HepG2 (cell line): Measurements from ENCODE around the gene SOAT2. TPM values are rescaled to one million over a fixed set of nuclear protein-coding genes. Genes with fewer than 3 reads are reported as not detected.

Experiments
- AFF4 ChIP-seq: sonication (generic); formaldehyde crosslinking; IDR thresholded peaks from 2 replicates; pipeline ENCODE4 v1.4.0; 2020; ENCODE audit warnings: missing genetic modification reagents
- GATAD2A ChIP-seq: IDR thresholded peaks from 2 replicates; pipeline ENCODE4 v1.6.1; 2016
- HCFC1 ChIP-seq: fragments of 150-350 bp; IDR thresholded peaks from 2 replicates; pipeline ENCODE4 v1.6.1; 2014; ENCODE audit warnings: low read depth, low read length
- MAFF ChIP-seq: IDR thresholded peaks from 2 replicates; pipeline ENCODE4 v1.6.1; 2011; ENCODE audit warnings: low read depth, low read length, improper control_type of control experiment
- NR2F6 ChIP-seq, 2 experiments: IDR thresholded peaks; 2 replicates each; pipeline ENCODE4 v1.6.1; 2016; ENCODE audit warnings: antibody characterized with exemption in 1 of 2, mild to moderate bottlenecking in 1 of 2
- PRDM4 ChIP-seq: sonication (generic); formaldehyde crosslinking; IDR thresholded peaks from 2 replicates; pipeline ENCODE4 v1.9.0; 2021; ENCODE audit warnings: missing genetic modification reagents, borderline replicate concordance
- SALL1 ChIP-seq: sonication (generic); formaldehyde crosslinking; IDR thresholded peaks from 2 replicates; pipeline ENCODE4 v1.8.0; 2022; ENCODE audit warnings: mild to moderate bottlenecking, missing genetic modification reagents
- SNAPC2 ChIP-seq: sonication (generic); formaldehyde crosslinking; IDR thresholded peaks from 2 replicates; pipeline ENCODE4 v1.8.1; 2022; ENCODE audit warnings: mild to moderate bottlenecking, missing genetic modification reagents
- UBTF ChIP-seq: sonication (generic); formaldehyde crosslinking; IDR thresholded peaks from 2 replicates; pipeline ENCODE4 v1.4.0; 2020; ENCODE audit warnings: mild to moderate bottlenecking, missing genetic modification reagents
- ZBTB38 ChIP-seq: sonication (generic); formaldehyde crosslinking; IDR thresholded peaks from 2 replicates; pipeline ENCODE4 v1.5.1; 2020; ENCODE audit warnings: mild to moderate bottlenecking, missing genetic modification reagents
- ZNF142 ChIP-seq: sonication (generic); formaldehyde crosslinking; IDR thresholded peaks from 2 replicates; pipeline ENCODE4 v1.4.0; 2020; ENCODE audit warnings: missing genetic modification reagents
- ZNF20 ChIP-seq: sonication (generic); formaldehyde crosslinking; IDR thresholded peaks from 2 replicates; pipeline ENCODE4 v1.4.0; 2020; ENCODE audit warnings: mild to moderate bottlenecking, moderate library complexity, missing genetic modification reagents
- ZNF468 ChIP-seq: sonication (generic); formaldehyde crosslinking; IDR thresholded peaks from 2 replicates; pipeline ENCODE4 v1.8.0; 2022; ENCODE audit warnings: mild to moderate bottlenecking, moderate library complexity, missing genetic modification reagents
- ZNF546 ChIP-seq: sonication (generic); formaldehyde crosslinking; conservative IDR thresholded peaks from 2 replicates; pipeline ENCODE4 v1.8.1; 2023; ENCODE audit warnings: mild to moderate bottlenecking, missing genetic modification reagents
- polyA plus RNA-seq, 8 experiments: library from polyadenylated mRNA; depleted of rRNA in 3 of 8; stranded (reverse) in 7 of 8; unstranded in 1 of 8; fragments of >200 nt; fragmentation: Illumina TruSeq in 4 of 8; extraction: Trizol in 4 of 8; gene quantifications; 2 replicates each; pipeline versions ENCODE4 v1.2.1 to v1.2.3, GENCODE V29; 2011 to 2016; ENCODE audit warnings: low read depth in 4 of 8, missing spikeins in 1 of 8, mixed read lengths in 1 of 8; ENCODE audit not compliant: insufficient read depth in 1 of 8
- total RNA-seq, 5 experiments: library from RNA; depleted of rRNA; stranded (reverse); fragments of >200 nt; fragmentation: Illumina TruSeq; extraction: Trizol; gene quantifications; 2 replicates each; pipeline ENCODE4 v1.2.3, GENCODE V29; 2016; ENCODE audit warnings: low read depth in 1 of 5

Gene SOAT2
- total and polyA plus RNA-seq, 2 of the 13 experiments (the other 11 are each of a cell fraction or from before 2014, with no cell fraction given): 14.9 to 108 TPM

- TF ChIP-seq ZNF20 (CRISPR knock-in tag) (no peak), AFF4 (CRISPR knock-in tag) (no peak), SALL1 (peak; percentile 88), SNAPC2 (CRISPR knock-in tag) (no peak), UBTF (CRISPR knock-in tag) (no peak), ZNF546 (CRISPR knock-in tag) (no peak), HCFC1 (no peak), GATAD2A (CRISPR knock-in tag) (peak; percentile 87), ZNF468 (no peak), PRDM4 (CRISPR knock-in tag) (no peak), ZNF142 (CRISPR knock-in tag) (no peak), NR2F6 (IDR thresholded peaks at IDR 0.05) (peak; percentile 83), NR2F6 (CRISPR knock-in tag; IDR thresholded peaks at IDR 0.05) (peak; percentile 85), ZBTB38 (CRISPR knock-in tag) (no peak), MAFF (no peak)
Observed at GRCh38 chr12:53145383-53146260, 42.3 kb downstream of the SOAT2 start (continued).
